Dedifferentiated amniotic fluid mesenchymal stem cell (primary cell): Measurements from ENCODE around the gene CXXC5.
"Not testable (repeated sequence)": the region's sequence is repeated elsewhere in the genome, so short reads cannot be mapped to it uniquely, and the experiment has no call there.

ENCODE experiments used
- DNase-seq: peaks from one replicate; pipeline ENCODE4 v3.0.0-alpha.2; 2016; ENCODE audit errors: extremely low spot score

The CXXC5 gene

DNA sequence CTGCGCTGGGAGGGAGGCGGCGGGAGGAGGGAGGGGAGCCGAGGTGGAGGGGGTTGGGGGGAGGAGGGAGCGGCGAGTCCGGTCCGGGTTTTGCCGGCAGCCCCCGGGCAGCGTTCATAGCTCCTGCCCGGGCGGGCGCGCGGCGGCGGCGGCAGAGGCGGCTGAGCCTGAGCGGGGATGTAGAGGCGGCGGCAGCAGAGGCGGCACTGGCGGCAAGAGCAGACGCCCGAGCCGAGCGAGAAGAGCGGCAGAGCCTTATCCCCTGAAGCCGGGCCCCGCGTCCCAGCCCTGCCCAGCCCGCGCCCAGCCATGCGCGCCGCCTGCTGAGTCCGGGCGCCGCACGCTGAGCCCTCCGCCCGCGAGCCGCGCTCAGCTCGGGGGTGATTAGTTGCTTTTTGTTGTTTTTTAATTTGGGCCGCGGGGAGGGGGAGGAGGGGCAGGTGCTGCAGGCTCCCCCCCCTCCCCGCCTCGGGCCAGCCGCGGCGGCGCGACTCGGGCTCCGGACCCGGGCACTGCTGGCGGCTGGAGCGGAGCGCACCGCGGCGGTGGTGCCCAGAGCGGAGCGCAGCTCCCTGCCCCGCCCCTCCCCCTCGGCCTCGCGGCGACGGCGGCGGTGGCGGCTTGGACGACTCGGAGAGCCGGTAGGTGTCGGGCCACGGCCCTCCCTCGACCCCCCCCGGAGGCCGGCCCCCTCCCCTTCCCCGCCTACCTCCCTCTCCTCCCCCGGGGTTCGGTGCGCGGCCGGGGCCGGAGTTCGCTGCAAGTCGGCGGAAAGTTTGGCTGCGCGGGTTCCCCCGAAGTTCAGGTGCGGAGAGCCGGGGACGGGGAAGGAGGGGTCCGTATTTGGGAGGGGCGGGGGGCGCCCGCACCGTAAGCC, at the start of gene CXXC5:
CXXC5 (plus strand) TSS at position 145 of the 877 bp plus-strand sequence. CDS start 32,175 bp downstream, outside the sequence.
- peak; percentile 77 for DNase-seq

DNA sequence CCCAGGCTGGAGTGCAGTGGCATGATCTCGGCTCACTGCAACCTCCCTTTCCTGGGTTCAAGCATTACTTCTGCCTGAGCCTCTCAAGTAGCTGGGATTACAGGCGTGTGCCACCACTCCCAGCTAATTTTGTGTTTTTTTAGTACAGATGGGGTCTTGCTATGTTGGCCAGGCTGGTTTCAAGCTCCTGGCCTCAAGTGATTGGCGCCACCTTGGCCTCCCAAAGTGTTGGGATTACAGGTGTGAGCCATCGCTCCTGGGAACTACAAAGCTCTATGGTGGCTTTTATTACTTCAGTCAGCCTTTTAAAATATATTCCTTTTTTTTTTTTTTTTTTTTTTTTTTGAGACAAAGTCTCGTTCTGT, 49.6 kb upstream of the CXXC5 start:
- DNase-seq: not testable (repeated sequence)

DNA sequence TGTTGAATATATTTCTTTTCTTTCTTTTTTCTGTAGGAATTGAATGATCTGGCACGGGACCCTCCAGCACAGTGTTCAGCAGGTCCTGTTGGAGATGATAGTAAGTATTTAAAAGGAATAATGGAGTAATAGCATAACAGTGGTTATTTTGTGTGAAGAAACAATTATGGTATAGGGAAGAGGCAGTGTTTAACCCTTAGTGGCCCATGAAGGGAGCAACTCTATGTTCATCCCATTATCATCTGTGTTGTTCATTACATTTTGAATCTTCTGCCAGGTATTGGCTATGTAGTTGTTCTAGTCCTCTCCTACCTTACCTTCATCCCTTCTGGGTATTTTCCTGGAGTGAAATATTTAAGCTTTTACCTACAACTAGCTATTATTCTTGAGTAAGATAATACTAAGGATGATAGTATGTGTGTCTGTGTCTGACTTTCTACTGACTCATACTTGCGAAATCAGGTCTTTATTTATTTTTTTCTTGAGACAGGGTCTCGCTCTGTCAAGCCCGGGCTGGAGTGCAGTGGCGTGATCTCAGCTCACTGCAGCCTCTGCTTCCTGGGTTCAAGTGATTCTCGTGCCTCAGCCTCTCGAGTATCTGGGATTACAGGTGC, 47.7 kb upstream of the CXXC5 start:
- DNase-seq: peak; percentile 26

DNA sequence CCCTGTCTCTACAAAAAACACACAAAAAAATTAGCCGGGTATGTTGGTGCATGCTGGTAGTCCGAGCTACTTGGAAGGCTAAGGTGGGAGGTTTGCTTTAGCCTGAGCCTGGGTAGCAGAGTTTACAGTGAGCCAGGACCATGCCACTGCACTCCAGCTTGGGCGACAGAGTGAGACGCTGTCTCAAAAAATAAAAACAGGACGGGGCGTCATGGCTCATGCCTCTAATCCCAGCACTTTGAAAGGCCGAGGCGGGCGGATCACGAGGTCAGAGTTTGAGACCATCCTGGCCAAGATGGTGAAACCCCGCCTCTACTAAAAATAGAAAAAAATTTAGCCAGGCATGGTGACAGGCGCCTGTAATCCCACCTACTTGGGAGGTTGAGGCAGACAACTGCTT, 46.7 kb upstream of the CXXC5 start:
- DNase-seq: no peak

DNA sequence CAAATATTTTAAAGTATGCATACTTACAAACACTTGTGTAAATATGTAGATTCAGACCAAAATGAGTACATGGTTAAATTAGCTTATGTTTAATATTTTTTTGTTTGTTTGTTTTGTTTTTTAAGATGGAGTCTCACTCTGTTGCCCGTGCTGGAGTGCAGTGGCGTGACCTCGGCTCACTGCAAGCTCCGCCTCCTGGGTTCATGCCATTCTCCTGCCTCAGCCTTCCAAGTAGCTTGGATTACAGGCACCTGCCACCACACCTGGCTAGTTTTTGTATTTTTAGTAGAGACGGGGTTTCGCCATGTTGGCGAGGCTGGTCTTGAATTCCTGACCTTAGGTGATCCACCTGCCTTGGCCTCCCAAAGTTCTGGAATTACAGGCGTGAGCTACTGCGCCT, 46.2 kb upstream of the CXXC5 start:
- DNase-seq: not testable (repeated sequence)

DNA sequence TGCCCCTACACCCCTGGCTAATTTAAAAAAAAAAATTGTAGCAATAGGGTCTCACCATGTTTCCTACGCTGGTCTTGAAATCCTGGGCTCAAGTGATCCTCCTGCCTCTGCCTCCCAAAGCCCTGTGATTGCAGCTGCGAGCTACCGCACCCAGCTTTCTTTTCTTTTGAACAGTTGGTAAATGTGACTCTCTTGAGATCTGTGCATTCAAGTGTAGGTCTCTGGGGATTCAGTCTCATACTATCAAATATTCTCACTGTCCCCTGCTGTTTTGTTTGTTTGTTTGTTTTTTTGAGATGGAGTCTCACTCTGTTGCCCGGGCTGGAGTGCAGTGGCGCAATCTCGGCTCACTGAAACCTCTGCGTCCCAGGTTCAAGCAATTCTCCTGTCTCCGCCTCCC, 42.3 kb upstream of the CXXC5 start:
- no peak for DNase-seq

DNA sequence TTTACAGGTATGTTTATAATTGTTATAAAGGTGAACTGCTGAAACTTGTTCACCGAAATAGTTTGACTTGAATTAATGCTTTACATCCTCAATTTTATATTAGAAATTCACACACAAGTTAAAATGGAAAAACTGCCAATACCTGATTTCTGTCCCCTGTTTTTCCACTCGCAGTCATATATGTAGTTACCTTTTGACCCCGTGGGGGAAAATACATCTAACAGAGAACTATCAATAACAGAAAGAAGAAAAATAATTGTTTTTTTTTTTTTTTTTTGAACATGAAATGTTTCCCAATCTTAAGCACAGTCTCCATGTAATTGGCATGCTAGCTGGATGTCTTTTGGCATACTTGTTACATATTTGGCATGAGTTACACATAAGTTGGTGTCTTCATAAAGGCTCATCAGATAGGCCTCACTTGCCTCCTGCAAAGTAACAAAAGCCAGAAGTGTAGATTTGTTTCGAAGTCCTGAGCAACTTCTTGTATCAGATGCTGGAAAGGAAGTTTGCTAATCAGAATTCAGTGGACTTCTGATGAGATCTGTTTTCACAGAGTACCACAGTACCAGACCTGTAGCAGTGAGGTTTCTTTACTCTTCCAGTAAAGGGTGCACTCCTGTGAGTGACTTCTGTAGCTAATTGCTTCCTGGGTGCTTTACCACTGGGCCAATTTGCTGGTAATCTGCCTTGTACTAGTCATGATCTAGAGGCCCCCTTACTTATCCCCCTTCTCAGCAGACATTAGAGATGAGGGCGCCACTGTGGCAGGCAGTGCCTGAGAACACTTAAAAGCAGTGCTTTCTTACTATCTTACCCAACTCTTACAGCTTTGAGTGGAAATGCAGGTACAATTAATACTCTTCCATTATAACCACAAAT, 36.2 kb upstream of the CXXC5 start:
- DNase-seq: no peak

DNA sequence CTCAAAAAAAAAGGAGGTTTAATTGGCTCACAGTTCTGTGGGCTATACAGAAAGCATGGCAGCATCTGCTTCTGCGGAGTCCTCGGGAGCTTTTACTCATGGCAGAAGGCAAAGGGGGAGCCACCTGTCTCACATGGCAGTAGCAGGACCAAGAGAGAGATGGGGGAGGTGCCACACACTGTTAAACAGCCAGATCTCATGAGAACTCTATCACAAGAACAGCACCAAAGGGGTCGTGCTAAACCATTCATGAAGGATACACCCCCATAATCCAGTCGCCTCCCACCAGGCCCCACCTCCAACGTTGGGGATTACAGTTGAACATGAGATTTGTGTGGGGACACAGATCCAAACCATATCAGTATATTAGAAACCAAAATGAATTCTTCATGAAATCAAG, 28.3 kb upstream of the CXXC5 start:
- DNase-seq: no peak

DNA sequence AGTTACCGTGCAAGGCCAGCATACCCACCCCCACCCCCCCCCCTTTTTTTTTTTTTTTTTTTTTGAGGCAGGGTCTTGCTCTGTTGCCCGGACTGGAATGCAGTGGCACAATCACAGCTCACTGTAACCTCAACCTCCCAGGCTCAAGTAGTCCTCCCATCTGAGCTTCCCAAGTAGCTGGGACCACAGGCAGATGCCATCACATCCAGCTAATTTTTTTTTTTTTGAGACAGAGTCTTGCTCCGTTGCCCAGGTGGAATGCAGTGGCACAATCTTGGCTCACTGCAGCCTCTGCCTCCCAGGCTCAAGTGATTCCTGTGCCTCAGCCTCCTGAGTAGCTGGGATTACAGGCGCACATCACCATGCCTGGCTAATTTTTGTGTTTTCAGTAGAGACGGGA, 22.8 kb upstream of the CXXC5 start:
- DNase-seq: not testable (repeated sequence)

DNA sequence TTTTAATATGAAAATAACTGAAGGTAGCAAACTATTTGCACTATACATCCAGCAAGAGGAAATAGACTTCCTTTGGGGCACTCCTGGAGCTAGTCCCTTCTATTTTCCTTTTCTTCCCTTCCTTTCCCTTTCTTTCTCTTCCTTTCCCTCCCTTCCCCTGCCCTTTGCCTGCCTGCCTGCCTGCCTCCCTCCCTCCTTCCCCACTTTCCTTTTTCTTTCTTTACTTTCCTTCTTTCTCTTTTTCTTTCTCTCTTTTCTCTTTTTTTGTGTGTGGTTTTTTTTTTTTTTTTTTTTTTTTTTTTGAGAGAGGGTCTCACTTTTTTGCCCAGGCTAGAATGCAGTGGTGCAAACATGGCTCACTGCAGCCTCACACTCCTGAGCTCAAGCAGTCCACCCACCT, 17.3 kb upstream of the CXXC5 start:
- DNase-seq: no peak

DNA sequence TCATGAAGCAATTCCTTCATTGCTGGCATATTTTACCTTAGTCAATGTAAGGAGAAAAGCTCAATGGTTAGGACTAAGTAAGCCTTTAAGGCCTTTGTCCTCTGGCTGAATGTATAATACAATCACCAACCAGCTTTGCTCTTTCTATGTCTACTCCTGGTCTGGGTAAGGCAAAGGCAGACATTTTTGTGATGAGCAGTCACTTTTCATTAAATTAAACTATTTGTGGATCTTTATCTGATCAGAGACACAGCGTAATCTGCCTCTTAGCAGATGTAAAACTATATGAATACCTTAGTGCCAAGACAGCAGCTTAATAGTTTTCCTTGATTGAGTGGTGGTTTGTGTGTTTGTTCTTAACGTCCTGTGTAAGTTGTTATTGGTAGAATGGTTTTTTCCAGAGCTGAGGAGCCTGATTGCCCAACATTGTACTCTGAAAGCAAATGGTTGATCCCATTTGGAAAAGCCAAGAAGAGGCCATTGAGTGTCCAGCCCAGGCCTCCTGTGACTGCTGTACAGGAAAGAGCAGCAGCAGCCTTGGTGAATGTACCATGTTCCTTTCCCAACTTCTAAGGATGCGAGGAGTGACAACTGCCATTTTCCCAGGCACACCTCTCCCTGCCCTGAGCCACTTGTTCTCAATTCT, 16.5 kb upstream of the CXXC5 start:
- DNase-seq: no peak

DNA sequence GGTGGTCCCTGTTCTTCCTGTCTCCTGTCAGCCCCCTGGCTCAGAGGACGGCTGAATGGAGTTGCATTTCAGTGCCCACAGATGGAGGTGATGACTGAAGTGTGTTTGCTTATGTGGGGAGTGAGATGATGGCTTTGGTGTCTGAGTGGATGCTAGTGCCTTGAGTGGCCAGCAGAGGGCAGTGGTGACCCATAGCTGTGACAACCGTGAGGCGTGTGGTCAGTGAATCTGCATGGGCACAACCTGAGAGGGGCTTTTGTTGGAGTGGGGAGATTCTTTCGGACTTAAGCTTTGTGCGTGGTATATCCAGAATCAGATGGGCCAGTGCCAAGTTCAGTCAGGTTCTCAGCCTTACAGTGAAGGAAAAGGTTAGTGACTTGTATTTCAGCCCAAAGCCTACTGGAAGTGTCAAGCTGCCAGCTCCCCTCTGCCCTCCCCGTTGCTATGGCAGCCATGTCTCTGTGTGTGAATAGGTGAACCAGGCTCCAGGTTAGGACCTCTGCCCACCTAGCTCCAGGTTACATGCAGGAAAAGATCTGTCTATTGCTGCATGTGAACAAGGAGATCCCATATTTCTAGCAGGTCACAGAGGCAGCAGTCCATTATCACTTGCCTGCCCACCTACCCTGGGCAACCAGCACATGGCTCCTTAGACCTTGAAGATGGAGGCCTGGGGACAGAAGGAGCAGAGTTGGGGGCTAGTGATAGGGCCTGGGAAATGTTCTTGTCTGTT, 14.7 kb upstream of the CXXC5 start:
- peak; percentile 68 for DNase-seq

DNA sequence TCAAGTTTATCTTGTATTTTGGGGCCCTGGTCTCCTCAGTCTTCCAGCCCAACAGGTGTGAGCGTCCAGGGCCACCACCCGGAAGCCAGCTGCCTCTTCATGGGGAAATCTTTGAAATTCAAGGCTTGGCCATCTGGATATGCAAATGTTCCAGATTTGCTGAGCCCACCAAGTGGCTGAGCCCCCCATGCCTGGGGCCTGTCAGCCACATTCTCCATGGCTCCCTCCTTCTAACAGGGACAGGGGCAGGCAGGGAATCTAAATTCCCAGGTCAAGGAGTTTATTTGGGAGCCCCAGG, 14.2 kb upstream of the CXXC5 start:
- no peak for DNase-seq

DNA sequence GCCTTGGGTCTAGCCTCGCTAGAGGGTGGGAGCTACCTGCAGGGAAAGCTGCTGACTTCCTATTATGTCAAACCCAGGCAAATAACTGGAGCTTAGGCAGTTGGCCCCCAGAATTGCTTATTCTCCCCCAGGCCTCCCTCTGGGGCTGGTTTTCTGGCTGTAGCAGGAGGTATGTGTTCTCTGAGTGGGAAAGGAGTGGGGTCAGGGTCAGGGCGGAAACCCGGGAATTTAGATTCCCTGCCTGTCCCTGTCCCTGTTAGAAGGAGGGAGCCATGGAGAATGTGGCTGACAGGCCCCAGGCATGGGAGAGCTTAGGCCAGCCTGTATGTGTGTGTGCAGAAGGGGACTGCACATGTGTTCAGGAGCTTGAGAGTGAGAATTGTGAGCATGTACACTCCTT, 13.6 kb upstream of the CXXC5 start:
- no peak for DNase-seq

DNA sequence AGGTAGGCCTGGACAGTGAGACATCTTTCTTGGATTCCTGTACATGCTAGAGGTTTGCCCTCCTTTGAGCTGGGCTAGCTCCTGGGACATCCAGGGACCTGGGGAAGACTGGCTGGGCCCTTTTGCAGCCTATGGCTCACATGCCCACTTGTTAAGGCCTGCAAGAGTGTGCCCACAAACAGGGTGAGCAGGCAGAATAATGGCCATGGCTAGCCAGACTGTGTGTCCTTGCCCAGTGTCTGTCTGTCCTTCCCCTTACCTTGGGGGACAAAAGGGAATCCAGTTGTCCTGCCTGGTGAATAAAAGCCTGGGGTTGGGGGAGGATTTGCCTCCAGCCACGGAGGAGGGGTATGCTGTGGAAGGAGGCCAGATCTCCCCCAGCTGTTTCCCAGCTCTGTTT, 13.0 kb upstream of the CXXC5 start:
- DNase-seq: no peak

DNA sequence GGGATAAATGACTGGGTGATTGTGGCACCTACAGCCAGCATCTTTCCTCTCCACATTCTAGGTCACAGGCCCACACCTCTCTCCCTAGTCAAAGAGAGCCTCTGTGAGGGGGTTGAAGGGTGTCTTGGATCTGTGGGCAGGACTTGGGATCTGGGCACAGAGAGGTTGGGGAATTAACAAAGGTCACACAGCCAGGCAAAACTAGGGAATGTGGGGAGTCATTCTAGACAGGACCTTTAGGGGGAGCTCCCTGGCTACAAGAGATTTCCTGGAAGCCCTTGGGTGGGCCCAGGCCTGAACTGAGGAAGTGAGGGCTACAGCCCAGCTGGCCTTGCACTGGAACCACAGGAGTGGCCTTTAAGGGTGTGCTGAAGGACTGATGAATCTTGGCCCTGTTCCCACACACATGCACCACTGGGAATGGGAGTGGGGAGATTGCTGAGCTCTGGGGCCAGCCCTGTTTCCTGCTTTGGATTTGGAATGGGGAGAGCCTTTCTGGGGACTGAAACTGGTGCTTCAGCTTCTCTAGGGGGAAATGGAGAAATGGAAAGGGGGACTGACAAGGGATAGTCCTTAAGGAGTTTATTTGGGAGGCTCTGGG, 12.4 kb upstream of the CXXC5 start:
- DNase-seq: peak; percentile 78

DNA sequence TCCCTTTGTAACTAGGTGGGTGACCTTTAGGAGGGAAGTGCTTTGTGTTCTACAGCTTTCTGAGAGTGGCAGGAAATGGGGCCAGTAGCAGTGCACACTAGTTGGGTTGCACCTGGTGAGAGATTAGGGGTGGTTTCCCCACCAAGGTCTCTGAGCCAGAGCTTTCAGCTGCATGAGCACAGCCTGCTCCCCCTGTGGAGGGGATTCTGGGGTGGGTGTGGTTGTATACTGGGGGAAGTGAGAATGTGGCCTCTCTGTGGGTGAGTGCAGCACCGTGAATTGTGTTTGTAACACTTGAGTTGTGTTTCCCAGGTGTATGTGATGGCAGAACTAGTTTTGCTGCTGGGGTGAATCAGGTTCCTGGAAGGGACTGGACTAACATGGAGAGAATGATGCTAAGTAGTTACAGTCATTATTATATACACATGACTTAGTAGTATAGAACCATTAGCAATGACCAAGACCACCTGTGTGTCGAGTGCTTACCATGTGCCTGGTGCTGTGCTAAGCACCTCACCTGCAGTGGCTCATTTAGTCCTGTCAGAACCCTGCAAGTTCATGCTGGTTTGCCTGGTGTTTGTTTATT, 11.8 kb upstream of the CXXC5 start:
- no peak for DNase-seq

DNA sequence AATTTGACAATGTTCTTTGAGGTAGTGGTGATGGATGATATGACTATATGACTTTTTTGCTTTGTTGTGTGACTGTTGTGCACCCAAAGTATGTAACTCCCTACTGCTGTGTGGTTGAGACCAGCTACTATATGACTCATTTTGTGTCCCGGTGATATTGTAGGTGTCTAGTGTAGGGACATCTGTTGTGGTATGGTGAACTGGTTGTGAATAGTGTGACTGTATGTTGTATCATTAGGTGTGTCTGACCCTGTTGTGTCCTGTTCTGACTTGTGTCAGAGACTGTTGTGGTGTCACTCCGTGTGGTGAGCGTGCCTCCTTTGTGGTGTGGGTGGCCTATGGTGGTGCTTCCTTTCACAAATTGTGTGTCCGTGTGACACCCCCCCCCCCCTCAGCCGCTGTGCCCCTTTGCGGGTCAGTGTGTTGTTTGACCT, 11.2 kb upstream of the CXXC5 start:
- no peak for DNase-seq

DNA sequence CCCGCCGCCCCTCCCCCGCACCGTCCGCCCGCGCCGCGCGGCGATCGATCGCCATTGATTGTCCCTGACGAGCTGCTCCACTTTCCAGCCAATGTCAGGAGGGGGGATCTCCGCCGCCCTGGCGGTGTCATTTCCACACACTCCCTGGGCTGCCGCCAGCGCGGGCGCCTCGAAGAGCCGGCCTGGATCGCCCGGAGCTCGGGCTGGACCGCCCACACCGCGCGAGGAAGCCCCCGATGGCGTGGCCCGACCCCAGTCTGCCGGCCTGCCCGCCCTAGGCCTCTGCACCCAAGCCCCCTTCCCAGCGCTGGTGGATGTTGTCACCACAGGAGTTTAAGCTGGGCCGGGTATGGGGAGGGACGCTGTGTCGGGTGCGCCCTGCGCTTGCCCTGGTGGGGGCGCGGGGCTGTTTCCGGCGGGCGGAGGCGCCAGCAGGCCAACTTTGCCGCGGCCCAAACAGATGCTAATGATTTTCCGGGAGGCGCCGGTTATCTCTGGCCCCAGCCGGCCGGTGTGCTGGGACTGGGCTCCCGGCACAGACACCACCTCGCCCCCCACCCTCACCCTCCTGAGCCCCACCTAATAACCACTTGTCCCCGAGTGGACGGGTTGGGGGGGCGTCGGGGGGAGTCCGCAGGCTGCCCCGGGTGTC, 10.6 kb upstream of the CXXC5 start:
- peak; percentile 58 for DNase-seq

DNA sequence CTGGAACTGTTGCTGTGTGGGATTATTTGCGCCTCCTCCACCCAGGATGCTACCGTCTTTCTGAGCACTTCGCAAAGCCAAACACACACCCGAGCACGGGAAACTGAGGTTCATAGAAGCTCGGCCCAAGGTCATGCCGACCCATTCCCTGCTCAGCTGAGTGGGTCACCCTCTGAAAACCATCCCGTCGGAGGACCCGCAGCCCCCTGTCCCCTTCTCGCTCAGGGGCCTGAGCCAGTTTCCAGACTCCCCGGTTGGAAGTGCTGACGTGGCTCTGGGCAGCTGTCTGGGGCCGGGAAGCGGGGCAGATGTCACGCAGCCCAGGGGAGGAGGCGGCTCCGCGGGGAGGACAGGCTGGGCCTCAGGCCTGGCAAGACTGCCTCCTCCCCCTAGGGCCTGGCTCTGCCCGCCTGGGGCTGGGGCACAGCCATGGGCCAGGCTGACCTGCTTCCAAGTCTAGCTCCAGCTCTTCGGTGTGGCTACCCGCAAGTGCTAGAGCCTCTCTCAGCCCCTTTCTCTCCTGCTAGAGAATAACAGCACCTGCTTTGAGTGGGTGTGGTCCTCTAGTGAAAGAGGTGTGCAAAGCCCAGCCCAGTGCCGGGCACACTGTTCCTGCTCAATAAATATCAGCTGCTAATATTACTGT, 9.9 kb upstream of the CXXC5 start:
- DNase-seq: peak; percentile 54
